Esophagus muscularis mucosa (tissue), 4 donors: ENCODE results near the gene TACO1. TPM values are rescaled to one million over a fixed set of nuclear protein-coding genes. Genes with fewer than 3 reads are reported as not detected.

Experiments used
- DNase-seq: peaks from one replicate; pipeline ENCODE4 v3.0.0-alpha.2; 2017; ENCODE audit errors: extremely low spot score
- H3K27ac ChIP-seq, 4 donors: fragments of 200-600 bp; sonication (generic); replicated peaks in 1 of 4; 1 replicate in 3 of 4; 2 replicates in 1 of 4; pipeline ENCODE4 v1.5.1; 2016 to 2019; ENCODE audit warnings: mild to moderate bottlenecking in 1 of 4
- H3K27me3 ChIP-seq, 4 donors: fragments of 200-600 bp; sonication (generic); one replicate each; pipeline versions ENCODE4 v1.5.1 to v1.6.0; 2016 to 2019
- H3K36me3 ChIP-seq, 4 donors: fragments of 200-600 bp; sonication (generic); one replicate each; pipeline ENCODE4 v1.5.1; 2016 to 2019
- H3K4me1 ChIP-seq, 4 donors: fragments of 200-600 bp; sonication (generic); one replicate each; pipeline ENCODE4 v1.5.1; 2016 to 2019
- H3K4me3 ChIP-seq, 4 donors: fragments of 200-600 bp; sonication (generic); 1 replicate in 2 of 4; 2 replicates in 2 of 4; pipeline ENCODE4 v1.5.1; 2016 to 2019; ENCODE audit warnings: mild to moderate bottlenecking in 4 of 4, moderate library complexity in 1 of 4
- H3K9me3 ChIP-seq, 4 donors: fragments of 200-600 bp; sonication (generic); 1 replicate in 3 of 4; 2 replicates in 1 of 4; pipeline ENCODE4 v1.5.1; 2016 to 2019
- CTCF ChIP-seq, 3 experiments: fragments of 200-600 bp in 2 of 3; fragments of 450-650 bp in 1 of 3; sonication (generic) in 2 of 3; IDR thresholded peaks; one replicate each; pipeline ENCODE4 v1.5.1; 2017 to 2019; ENCODE audit warnings: antibody characterized with exemption in 3 of 3, mild to moderate bottlenecking in 2 of 3, moderate library complexity in 1 of 3
- EP300 ChIP-seq: sonication (generic); formaldehyde crosslinking; IDR thresholded peaks from one replicate; pipeline ENCODE4 v1.6.1; 2017; ENCODE audit warnings: antibody characterized with exemption
- POLR2A ChIP-seq: fragments of 450-650 bp; IDR thresholded peaks from one replicate; pipeline ENCODE4 v1.6.1; 2017; ENCODE audit warnings: antibody characterized with exemption, moderate library complexity, mild to moderate bottlenecking, low read depth
- POLR2AphosphoS5 ChIP-seq, 2 donors: sonication (generic); formaldehyde crosslinking; IDR thresholded peaks; one replicate each; pipeline ENCODE4 v1.6.1; 2017; ENCODE audit warnings: antibody characterized with exemption in 2 of 2
- WGBS: methylation state at CpG from one replicate; pipeline ENCODE4 v1.1.5; 2018; 5-methylcytosine and 5-hydroxymethylcytosine counted together
- intact Hi-C: fragments of 100-400 bp; cut with DNase I; formaldehyde crosslinking; loops from one replicate; pipeline ENCODE4 v1.15.1; 2023
- total RNA-seq, 4 donors: library from RNA; depleted of rRNA; stranded (reverse); fragments of >200 nt; gene quantifications; one replicate each; pipeline versions ENCODE4 v1.1.0 to v1.2.1, GENCODE V29; 2016

TACO1 gene
- total RNA-seq, 4 donors from 2014 or later: 9.4 to 35.0 (median 14.8) TPM

GRCh38 chr17:63558441-63558840, 42.3 kb upstream of the TACO1 start:
- Histone ChIP-seq H3K4me3 (no peak overlapping the region), H3K4me1 (peaks cover 3 to 41% (median 33%) of the 10 kb centered on the region in 4 donors), H3K27me3 (no peaks in the 10 kb centered on the region), H3K9me3 (no peaks in the 10 kb centered on the region), H3K36me3 (no peaks in the 10 kb centered on the region), H3K27ac (no peak overlapping the region)
- intact Hi-C loops: no loop called here
- no peak for DNase-seq
- no peak for TF ChIP-seq CTCF (IDR thresholded peaks at IDR 0.05)
- 98% methylated on average over 3 of the region's 3 CpGs for WGBS

GRCh38 chr17:63561819-63562218, 38.9 kb upstream of the TACO1 start:
- TF ChIP-seq POLR2A (no peak), POLR2AphosphoS5 (IDR thresholded peaks at IDR 0.05) (no peak), EP300 (no peak), CTCF (IDR thresholded peaks at IDR 0.05) (no peak)
- Histone ChIP-seq H3K27ac (no peak overlapping the region), H3K9me3 (no peaks in the 10 kb centered on the region), H3K36me3 (no peaks in the 10 kb centered on the region), H3K4me3 (no peak overlapping the region), H3K4me1 (peaks cover 0 to 13% (median 5%) of the 10 kb centered on the region in 4 donors), H3K27me3 (no peaks in the 10 kb centered on the region)
- no peak for DNase-seq
- intact Hi-C loops: no loop called here

GRCh38 chr17:63563339-63563738, 37.4 kb upstream of the TACO1 start:
- Histone ChIP-seq H3K4me3 (no peak overlapping the region), H3K36me3 (no peaks in the 10 kb centered on the region), H3K27me3 (no peaks in the 10 kb centered on the region), H3K4me1 (peaks cover 0 to 13% (median 5%) of the 10 kb centered on the region in 4 donors), H3K9me3 (no peaks in the 10 kb centered on the region), H3K27ac (no peak overlapping the region)
- intact Hi-C loops: no loop called here
- no peak for DNase-seq
- 100% methylated on average over 2 of the region's 2 CpGs for WGBS
- TF ChIP-seq POLR2AphosphoS5 (IDR thresholded peaks at IDR 0.05): no peak
- TF ChIP-seq POLR2A: no peak
- TF ChIP-seq CTCF (IDR thresholded peaks at IDR 0.05): no peak
- no peak for TF ChIP-seq EP300

GRCh38 chr17:63564562-63564961, 36.1 kb upstream of the TACO1 start:
- Histone ChIP-seq H3K27ac (no peak overlapping the region), H3K9me3 (no peaks in the 10 kb centered on the region), H3K36me3 (no peaks in the 10 kb centered on the region), H3K4me3 (no peak overlapping the region), H3K27me3 (no peaks in the 10 kb centered on the region), H3K4me1 (peaks cover 0 to 11% (median 4%) of the 10 kb centered on the region in 4 donors)
- no peak for TF ChIP-seq POLR2A
- TF ChIP-seq CTCF (IDR thresholded peaks at IDR 0.05): no peak
- TF ChIP-seq EP300: no peak
- no peak for TF ChIP-seq POLR2AphosphoS5 (IDR thresholded peaks at IDR 0.05)
- intact Hi-C loops: no loop called here
- 97% methylated on average over 5 of the region's 5 CpGs for WGBS
- DNase-seq: no peak

GRCh38 chr17:63567229-63567628, 33.5 kb upstream of the TACO1 start:
- no peak for DNase-seq
- Histone ChIP-seq H3K36me3 (peaks cover 0 to 8% (median 0%) of the 10 kb centered on the region in 4 donors), H3K27me3 (no peaks in the 10 kb centered on the region), H3K9me3 (no peaks in the 10 kb centered on the region), H3K27ac (no peak overlapping the region), H3K4me3 (no peak overlapping the region), H3K4me1 (peaks cover 0 to 9% (median 3%) of the 10 kb centered on the region in 4 donors)
- intact Hi-C loops: no loop called here
- no peak for TF ChIP-seq POLR2AphosphoS5 (IDR thresholded peaks at IDR 0.05)
- no peak for TF ChIP-seq EP300
- no peak for TF ChIP-seq POLR2A
- no peak for TF ChIP-seq CTCF (IDR thresholded peaks at IDR 0.05)
- WGBS: 88% methylated on average over 1 of the region's 1 CpG
